ENCODE measurements around the gene CARMIL1. TPM values are rescaled to one million over a fixed set of nuclear protein-coding genes. Genes with fewer than 3 reads are reported as not detected.

The CARMIL1 gene
- total and polyA plus RNA-seq, 2 of the 8 experiments (the other 6 are each of a cell fraction or from before 2014, with no cell fraction given) = 20.3 to 40.4 TPM

GRCh38 chr6:25318589-25318988 lies 39.4 kb downstream of the CARMIL1 start:
- Histone ChIP-seq H3K9ac (replicated peaks in 1 of 4; ENCODE audit: extremely low read depth in 1 of 4, low read depth in 3 of 4, low read length in 3 of 4) (no peak overlapping the region), H3K36me3 (ENCODE audit: control insufficient read depth in 2 of 4, insufficient read depth in 4 of 4, low read length in 3 of 4) (no peaks in the 10 kb centered on the region), H3K4me1 (replicated peaks in 1 of 4; ENCODE audit: control insufficient read depth in 3 of 4, insufficient read depth in 4 of 4, low read length in 3 of 4) (peaks cover 2 to 18% (median 12%) of the 10 kb centered on the region in 4 experiments; a peak in 6 of 7 replicates), H4K20me1 (replicated peaks in 1 of 2; ENCODE audit: control insufficient read depth in 1 of 2, insufficient read depth in 2 of 2, low read length in 2 of 2) (peaks cover 2 to 7% of the 10 kb centered on the region in 2 experiments), H3K4me3 (ENCODE audit: extremely low read depth in 1 of 4, insufficient read depth in 2 of 4, low read depth in 3 of 4, low read length in 4 of 4) (no peak overlapping the region), H3K27me3 (replicated peaks in 1 of 4; ENCODE audit: control insufficient read depth in 3 of 4, extremely low read depth in 1 of 4, insufficient read depth in 3 of 4, low read length in 3 of 4) (peaks cover 0 to 1% (median 0%) of the 10 kb centered on the region in 4 experiments; a peak in 1 of 7 replicates), H2BK120ac (replicated peaks; ENCODE audit: low read depth, low read length) (no peak overlapping the region), H2BK12ac (ENCODE audit: low read depth, low read length) (no peak overlapping the region), H2BK15ac (ENCODE audit: low read length) (no peak overlapping the region), H3K18ac (ENCODE audit: extremely low read depth, low read length) (no peak overlapping the region), H3K14ac (ENCODE audit: insufficient read length) (no peak overlapping the region), H3K9me3 (ENCODE audit: insufficient read depth in 2 of 2, low read depth in 1 of 2, low read length in 1 of 2) (no peaks in the 10 kb centered on the region), H3K23me2 (ENCODE audit: low read depth, low read length) (no peaks in the 10 kb centered on the region), H4K91ac (replicated peaks; ENCODE audit: insufficient read length, low read length) (no peak overlapping the region), H3K23ac (ENCODE audit: insufficient read length) (no peak overlapping the region), H2AK5ac (ENCODE audit: low read depth, low read length) (no peak overlapping the region), H4K8ac (ENCODE audit: extremely low read depth, insufficient read depth, low read length) (no peak overlapping the region), H4K5ac (ENCODE audit: insufficient read length, low read depth, low read length) (no peak overlapping the region), H3K79me1 (ENCODE audit: low read depth, low read length) (peaks cover 2% of the 10 kb centered on the region; the same call in 1 of the 2 replicates), H2AFZ (ENCODE audit: low read length) (no peak overlapping the region), H3K4me2 (ENCODE audit: insufficient read depth in 1 of 2, low read depth in 2 of 2, low read length in 2 of 2) (no peak overlapping the region), H3K79me2 (ENCODE audit: control insufficient read depth in 1 of 2, insufficient read depth in 2 of 2, low read length in 2 of 2) (peaks cover 0 to 85% of the 10 kb centered on the region in 2 experiments; a peak in 2 of 4 replicates), H3K56ac (replicated peaks; ENCODE audit: insufficient read length, low read depth, low read length) (no peak overlapping the region), H2BK20ac (ENCODE audit: low read length) (no peak overlapping the region), H3K4ac (replicated peaks; ENCODE audit: insufficient read length, low read depth, low read length) (no peak overlapping the region), H3K27ac (ENCODE audit: low read depth, low read length) (no peak overlapping the region), H2BK5ac (ENCODE audit: low read depth, low read length) (no peak overlapping the region)
- ChIA-PET CTCF (ENCODE audit: partially characterized antibody) (interaction anchor here (0.8 to 1.7 kb wide), 4 partner anchors 8 to 239 kb away, joined by 3 to 5 read pairs (median 3); no protein-coding TSS in a partner anchor), POLR2A (ENCODE audit: partially characterized antibody) (interaction anchor here (2.4 kb wide), 1 partner anchor 10 kb away, joined by 5 read pairs; no protein-coding TSS in a partner anchor)
- DNase-seq (ENCODE audit: low read depth in 1 of 2, low spot score in 2 of 2) (no peak), FAIRE-seq (no peak)
- 89% methylated on average over 6 of the region's 6 CpGs; no CpG with 5 or more reads in 1 of the 2 experiments for WGBS, 2 experiments (ENCODE audit: extremely low coverage in 1 of 2, insufficient coverage in 1 of 2, insufficient read length in 1 of 2, insufficient replicate concordance in 2 of 2, low coverage in 1 of 2, low lambda C conversion rate in 2 of 2, missing lambda C conversion rate in 1 of 2)
- no peak for TF ChIP-seq BACH1 (IDR thresholded peaks at IDR 0.05; ENCODE audit: low read length)

Measured in H1 (cell line).